ENCODE results near the gene RNF157. TPM values are rescaled to one million over a fixed set of nuclear protein-coding genes. Genes with fewer than 3 reads are reported as not detected.
"Not testable (repeated sequence)": the region's sequence is repeated elsewhere in the genome, so short reads cannot be mapped to it uniquely, and the experiment has no call there.

The RNF157 gene
- total and polyA plus RNA-seq, 9 of the 15 experiments (the other 6 are each of a cell fraction or from before 2014, with no cell fraction given): 8.1 to 31.7 (median 20.8) TPM

- TF ChIP-seq AFF4 (CRISPR knock-in tag; IDR thresholded peaks at IDR 0.05) (no peak), ATF3 (IDR thresholded peaks at IDR 0.05) (no peak), ATF3 (CRISPR knock-in tag; conservative IDR thresholded peaks at IDR 0.05) (no peak), U2AF2 (optimal IDR thresholded peaks at IDR 0.05; ENCODE audit: low read depth, low read length) (no peak), DMBX1 (CRISPR knock-in tag; IDR thresholded peaks at IDR 0.05; ENCODE audit: borderline replicate concordance) (no peak), PREB (CRISPR knock-in tag; IDR thresholded peaks at IDR 0.05) (no peak), ZNF23 (CRISPR knock-in tag; IDR thresholded peaks at IDR 0.05) (no peak), ZSCAN29 (IDR thresholded peaks at IDR 0.05) (no peak), MCM7 (IDR thresholded peaks at IDR 0.05) (no peak), KDM2B (CRISPR knock-in tag; IDR thresholded peaks at IDR 0.05) (no peak), ZNF830 (CRISPR knock-in tag; IDR thresholded peaks at IDR 0.05) (no peak)
Observed at GRCh38 chr17:76207275-76208059, 32.8 kb downstream of the RNF157 start (continued).

- POLR2A ChIA-PET: interaction anchor here (0.8 to 1.6 kb wide), 4 partner anchors 10 to 22 kb away, joined by 3 to 6 read pairs (median 4); no protein-coding TSS in a partner anchor
- H3K4me3 ChIP-seq; DNase-seq (ENCODE audit: extremely low read depth in 1 of 4, low spot score in 3 of 4); H3K79me2 ChIP-seq (ENCODE audit: control insufficient read depth, insufficient read depth, low read length); H3K9ac ChIP-seq (ENCODE audit: insufficient read depth in 1 of 2, low read depth in 2 of 2, low read length in 2 of 2); H3K4me1 ChIP-seq (replicated peaks in 1 of 2; ENCODE audit: control insufficient read depth in 2 of 2, insufficient read depth in 2 of 2, low read length in 2 of 2); H3K4me2 ChIP-seq (ENCODE audit: insufficient read depth, low read length); H3K9me3 ChIP-seq (replicated peaks; ENCODE audit: control insufficient read depth, insufficient read depth, low read depth, low read length); BruUV-seq (replicated peaks); H3K27me3 ChIP-seq (ENCODE audit: control insufficient read depth in 2 of 2, insufficient read depth in 2 of 2, low read length in 2 of 2); H4K20me1 ChIP-seq (replicated peaks; ENCODE audit: control insufficient read depth, insufficient read depth, low read length); H2AFZ ChIP-seq (ENCODE audit: low read depth, low read length); CTCF ChIA-PET (ENCODE audit: low intra/inter-chr PET ratio); H3K27ac ChIP-seq (ENCODE audit: extremely low read depth, low read depth, low read length); intact Hi-C loops (cut with micrococcal nuclease); H3K9me1 ChIP-seq (ENCODE audit: control insufficient read depth, insufficient read depth, low read length); in situ Hi-C loops (cut with MboI); ATAC-seq: not testable (repeated sequence)
- WGBS (ENCODE audit: insufficient coverage, low coverage, missing lambda C conversion rate): 93% methylated on average over 8 of the region's 9 CpGs
- H3K36me3 ChIP-seq (ENCODE audit: control insufficient read depth, insufficient read depth, low read length): peaks cover 43% of the 10 kb centered on the region; the same call in 2 of the 3 replicates
- peak; percentile 26 for FAIRE-seq
Observed at GRCh38 chr17:76205542-76206144, 34.6 kb downstream of the RNF157 start.
